Chondrocyte (in vitro differentiated cells): ENCODE results near the gene FILIP1L. TPM values are rescaled to one million over a fixed set of nuclear protein-coding genes. Genes with fewer than 3 reads are reported as not detected.

Source experiments
- DNase-seq: peaks from one replicate; pipeline ENCODE4 v3.0.0; 2021; ENCODE audit warnings: mixed read lengths, low spot score
- H3K27ac Mint-ChIP-seq: one replicate; pipeline ENCODE4 v1.8.0; 2021; ENCODE audit warnings: mild to moderate bottlenecking, moderate library complexity, mixed read lengths; ENCODE audit not compliant: unreplicated experiment
- H3K27me3 Mint-ChIP-seq: 2 replicates; pipeline ENCODE4 v1.8.0; 2021; ENCODE audit warnings: low read depth, mixed read lengths
- H3K36me3 Mint-ChIP-seq: 2 replicates; pipeline ENCODE4 v1.8.0; 2021; ENCODE audit warnings: low read depth, mixed read lengths
- H3K4me1 Mint-ChIP-seq: 2 replicates; pipeline ENCODE4 v1.8.0; 2021; ENCODE audit warnings: low read depth, mild to moderate bottlenecking, mixed read lengths
- H3K4me3 Mint-ChIP-seq: one replicate; pipeline ENCODE4 v1.8.0; 2021; ENCODE audit warnings: mild to moderate bottlenecking, moderate library complexity, mixed read lengths; ENCODE audit not compliant: unreplicated experiment
- H3K9me3 Mint-ChIP-seq: 2 replicates; pipeline ENCODE4 v1.8.0; 2021; ENCODE audit warnings: low read depth, mixed read lengths
- total RNA-seq: library from RNA; stranded (reverse); gene quantifications from 3 replicates; pipeline ENCODE4 v1.2.1, GENCODE V29; 2021
- TF ChIP-seq, protein P1 (sequence below): fragments of 200-600 bp; sonication (generic); IDR thresholded peaks from 2 replicates; pipeline ENCODE4 v1.5.0; 2021; ENCODE audit warnings: antibody characterized with exemption, mild to moderate bottlenecking, moderate library complexity

FILIP1L gene
- total RNA-seq, 1 donor from 2014 or later: 122 TPM

DNA sequence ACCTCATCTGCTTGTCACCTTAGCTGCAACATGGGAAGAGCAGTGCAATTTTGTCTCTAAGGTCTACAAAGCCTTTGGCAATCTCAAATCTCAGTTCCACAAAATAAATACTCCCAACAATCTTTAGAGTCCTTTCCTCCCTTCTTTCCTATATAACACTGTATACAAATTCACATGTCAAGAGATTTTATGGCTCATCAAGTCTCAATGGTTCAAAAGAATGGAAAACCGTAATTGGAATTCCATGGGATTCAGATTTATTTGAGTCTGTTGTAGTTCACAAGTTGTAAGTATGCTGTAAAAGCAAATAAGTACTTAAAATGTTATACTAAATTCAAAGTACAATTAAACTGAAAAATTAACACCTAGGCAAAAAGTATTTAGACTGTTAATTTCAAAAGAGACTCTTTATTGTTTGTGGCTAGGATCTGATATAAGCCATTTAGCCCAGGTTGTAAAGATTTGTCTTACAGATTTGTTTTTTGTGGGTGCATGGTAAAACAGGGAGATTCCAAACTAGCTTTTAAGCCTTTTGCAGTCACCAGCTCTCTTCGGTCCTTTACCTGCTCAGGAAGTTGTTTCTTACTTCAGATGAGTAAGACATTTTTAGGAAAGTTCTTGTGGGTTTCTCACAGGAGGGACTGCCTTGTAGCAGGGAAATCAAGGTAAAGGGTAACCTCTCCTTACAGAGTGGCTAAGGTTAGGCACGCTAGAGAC is 246.5 kb downstream of the FILIP1L start:
- TF ChIP-seq, protein P1, sequence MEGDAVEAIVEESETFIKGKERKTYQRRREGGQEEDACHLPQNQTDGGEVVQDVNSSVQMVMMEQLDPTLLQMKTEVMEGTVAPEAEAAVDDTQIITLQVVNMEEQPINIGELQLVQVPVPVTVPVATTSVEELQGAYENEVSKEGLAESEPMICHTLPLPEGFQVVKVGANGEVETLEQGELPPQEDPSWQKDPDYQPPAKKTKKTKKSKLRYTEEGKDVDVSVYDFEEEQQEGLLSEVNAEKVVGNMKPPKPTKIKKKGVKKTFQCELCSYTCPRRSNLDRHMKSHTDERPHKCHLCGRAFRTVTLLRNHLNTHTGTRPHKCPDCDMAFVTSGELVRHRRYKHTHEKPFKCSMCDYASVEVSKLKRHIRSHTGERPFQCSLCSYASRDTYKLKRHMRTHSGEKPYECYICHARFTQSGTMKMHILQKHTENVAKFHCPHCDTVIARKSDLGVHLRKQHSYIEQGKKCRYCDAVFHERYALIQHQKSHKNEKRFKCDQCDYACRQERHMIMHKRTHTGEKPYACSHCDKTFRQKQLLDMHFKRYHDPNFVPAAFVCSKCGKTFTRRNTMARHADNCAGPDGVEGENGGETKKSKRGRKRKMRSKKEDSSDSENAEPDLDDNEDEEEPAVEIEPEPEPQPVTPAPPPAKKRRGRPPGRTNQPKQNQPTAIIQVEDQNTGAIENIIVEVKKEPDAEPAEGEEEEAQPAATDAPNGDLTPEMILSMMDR: no peak
- H3K4me3 Mint-ChIP-seq: peak overlapping the region; percentile 35
- DNase-seq: no peak
- peaks cover 30% of the 10 kb centered on the region for H3K36me3 Mint-ChIP-seq
- peaks cover 97% of the 10 kb centered on the region for H3K4me1 Mint-ChIP-seq
- H3K27ac Mint-ChIP-seq: peak overlapping the region; percentile 96
- no peaks in the 10 kb centered on the region for H3K27me3 Mint-ChIP-seq
- no peaks in the 10 kb centered on the region for H3K9me3 Mint-ChIP-seq

DNA sequence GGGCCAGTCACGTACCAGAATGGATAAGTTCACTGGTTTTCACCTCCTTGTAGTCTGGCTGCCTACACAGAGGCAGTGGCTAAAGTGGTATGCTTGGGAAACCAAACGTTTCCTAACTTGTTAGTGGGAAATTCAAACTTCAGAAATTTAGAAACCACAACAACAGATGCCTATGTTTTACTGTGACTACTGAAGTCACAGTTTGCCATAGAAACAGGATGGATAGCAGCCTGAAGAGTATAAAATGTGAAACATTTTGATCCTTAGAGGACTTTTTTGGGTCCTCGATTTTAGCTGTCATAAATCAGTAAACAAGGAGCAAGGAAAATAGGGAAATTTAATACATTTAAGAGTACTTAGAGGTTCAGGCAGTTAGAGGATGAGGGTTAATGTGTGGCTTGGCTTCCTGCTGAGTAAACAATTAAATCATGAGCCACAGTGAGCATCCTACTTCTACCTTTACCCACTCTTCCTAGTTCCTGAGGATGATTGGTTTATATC is 248.0 kb downstream of the FILIP1L start:
- DNase-seq: no peak
- Mint-ChIP-seq H3K27ac (peak overlapping the region; percentile 96), H3K36me3 (peaks cover 33% of the 10 kb centered on the region), H3K4me1 (peaks cover 97% of the 10 kb centered on the region), H3K4me3 (no peak overlapping the region), H3K27me3 (no peaks in the 10 kb centered on the region), H3K9me3 (no peaks in the 10 kb centered on the region)
- TF ChIP-seq, protein P1: no peak

DNA sequence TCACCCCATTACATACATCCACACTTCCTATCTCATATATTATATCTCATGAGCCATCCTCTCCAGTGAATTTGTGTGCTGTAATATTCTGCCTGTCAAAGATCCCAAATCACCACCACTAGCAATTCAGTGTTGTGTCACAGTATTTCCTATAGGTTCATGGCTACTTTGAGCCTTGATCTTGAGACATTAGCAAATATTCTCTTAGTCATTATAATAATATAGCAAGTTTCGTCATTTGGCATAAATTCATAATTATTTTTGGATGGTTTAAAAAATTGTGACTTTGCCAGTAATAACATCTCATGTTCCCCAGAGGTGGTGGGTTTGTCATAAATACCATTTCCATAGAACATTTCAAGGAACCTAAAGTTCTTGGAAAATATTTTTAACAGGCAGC is 249.0 kb downstream of the FILIP1L start:
- TF ChIP-seq, protein P1: no peak
- Mint-ChIP-seq H3K4me1 (peaks cover 97% of the 10 kb centered on the region), H3K36me3 (peaks cover 35% of the 10 kb centered on the region), H3K4me3 (no peak overlapping the region), H3K9me3 (no peaks in the 10 kb centered on the region), H3K27me3 (no peaks in the 10 kb centered on the region), H3K27ac (peak overlapping the region; percentile 94)
- DNase-seq: no peak

DNA sequence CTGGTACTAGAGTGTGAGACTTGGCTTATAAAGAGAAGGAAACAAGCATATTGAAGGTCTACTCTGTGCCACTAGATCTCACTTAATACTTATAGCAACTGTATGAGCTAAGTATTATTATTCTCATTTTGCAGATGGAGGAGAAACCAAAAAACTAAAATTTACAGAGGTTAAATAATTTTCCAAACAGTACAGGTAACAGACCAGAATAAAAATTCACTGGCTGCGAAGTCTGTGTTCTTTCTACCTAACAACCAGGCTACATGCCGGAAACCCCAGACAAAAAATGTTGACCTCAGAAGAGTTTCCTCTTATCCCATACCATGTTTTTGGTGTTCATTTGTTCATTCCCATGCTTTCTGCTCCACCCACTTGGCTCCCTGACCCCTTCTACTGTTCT is 250.0 kb downstream of the FILIP1L start:
- H3K4me1 Mint-ChIP-seq: peaks cover 97% of the 10 kb centered on the region
- TF ChIP-seq, protein P1: no peak
- no peak for DNase-seq
- no peaks in the 10 kb centered on the region for H3K27me3 Mint-ChIP-seq
- H3K27ac Mint-ChIP-seq: peak overlapping the region; percentile 94
- H3K4me3 Mint-ChIP-seq: no peak overlapping the region
- no peaks in the 10 kb centered on the region for H3K9me3 Mint-ChIP-seq
- peaks cover 33% of the 10 kb centered on the region for H3K36me3 Mint-ChIP-seq

DNA sequence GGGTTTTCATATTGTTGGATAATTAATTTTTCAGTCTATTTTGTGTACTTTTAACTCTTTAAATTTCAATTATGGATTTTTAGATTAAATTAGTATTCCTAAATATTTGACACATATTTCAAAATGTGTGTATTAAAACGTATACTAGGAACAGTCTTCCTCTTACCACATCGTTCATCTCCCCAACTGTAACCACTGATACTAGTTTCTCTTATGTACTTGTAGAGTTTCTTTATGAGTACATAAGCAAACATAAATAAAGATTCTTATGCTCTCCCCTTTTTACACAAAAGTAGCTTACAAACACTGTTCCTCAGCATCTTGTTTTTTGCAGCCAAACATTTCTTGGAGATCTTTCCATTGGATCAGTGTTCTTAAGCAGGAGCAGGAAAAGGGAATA is 250.7 kb downstream of the FILIP1L start:
- H3K27me3 Mint-ChIP-seq: no peaks in the 10 kb centered on the region
- no peak overlapping the region for H3K4me3 Mint-ChIP-seq
- TF ChIP-seq, protein P1: no peak
- peaks cover 98% of the 10 kb centered on the region for H3K4me1 Mint-ChIP-seq
- H3K36me3 Mint-ChIP-seq: peaks cover 35% of the 10 kb centered on the region
- peak overlapping the region; percentile 94 for H3K27ac Mint-ChIP-seq
- H3K9me3 Mint-ChIP-seq: no peaks in the 10 kb centered on the region
- DNase-seq: no peak
